GM18909 (cell line): ENCODE results near the gene NDST4.
"Not testable (repeated sequence)": the region's sequence is repeated elsewhere in the genome, so short reads cannot be mapped to it uniquely, and the experiment has no call there.

ENCODE experiments used
- ATAC-seq: cut with Tn5 transposase; IDR thresholded peaks from one replicate; pipeline ENCODE4 v1.9.1; 2021; ENCODE audit warnings: mild to moderate bottlenecking; ENCODE audit not compliant: unreplicated experiment, poor library complexity

The NDST4 gene

DNA sequence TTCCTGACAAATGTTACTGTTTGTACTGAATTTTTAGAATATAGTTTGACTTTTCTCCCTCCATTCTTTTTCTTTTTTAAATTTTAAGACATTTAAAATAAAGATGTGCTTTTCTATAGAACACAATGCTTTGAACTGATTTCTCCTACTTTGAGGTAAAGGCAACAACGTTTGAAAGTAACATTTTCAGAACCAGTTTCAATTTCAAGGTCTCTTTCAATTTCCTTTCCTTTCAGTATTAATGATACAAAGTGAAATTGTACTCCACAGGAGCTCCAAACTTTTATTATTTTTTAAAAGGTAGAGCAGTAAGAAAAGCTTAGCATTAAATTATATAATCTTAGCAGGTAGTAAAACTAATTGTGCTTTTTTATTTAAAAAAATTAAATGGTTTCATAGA is 54.9 kb downstream of the NDST4 start:
- ATAC-seq = peak; percentile 56

DNA sequence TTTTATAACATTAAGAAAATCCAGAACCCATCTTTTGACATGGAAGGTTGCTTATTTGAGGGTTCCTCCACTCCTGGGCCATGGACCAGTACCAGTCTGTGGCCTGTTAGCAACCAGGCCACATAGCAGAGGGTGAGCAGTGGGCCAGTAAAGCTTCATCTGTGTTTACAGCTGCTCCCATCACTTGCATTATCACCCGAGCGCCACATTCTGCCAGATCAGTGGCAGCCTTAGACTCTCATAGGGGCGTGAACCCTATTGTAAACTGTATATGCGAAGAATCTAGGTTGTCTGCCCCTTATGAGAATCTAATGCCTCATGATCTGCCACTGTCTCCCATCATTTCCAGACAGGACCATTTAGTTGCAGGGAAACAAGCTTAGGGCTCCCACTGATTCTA is 58.6 kb downstream of the NDST4 start:
- ATAC-seq = no peak

DNA sequence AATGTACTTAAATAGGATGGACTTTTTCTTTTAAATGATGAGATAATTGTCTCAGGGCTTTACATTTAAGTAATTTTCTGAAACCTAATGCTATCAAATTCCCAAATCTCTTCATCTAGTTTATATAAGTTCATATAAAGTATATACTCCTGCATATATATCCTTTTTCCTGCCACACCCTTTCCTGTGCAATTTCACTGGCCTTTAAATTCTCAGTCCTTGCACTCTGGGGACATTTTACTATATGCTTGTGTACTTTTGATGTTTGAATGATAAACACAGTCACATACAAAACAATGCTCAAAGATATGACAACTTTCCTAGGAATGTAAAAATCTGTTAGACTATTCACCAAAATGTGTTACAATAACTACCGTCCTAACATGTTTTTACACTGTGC is 60.1 kb downstream of the NDST4 start:
- no peak for ATAC-seq

DNA sequence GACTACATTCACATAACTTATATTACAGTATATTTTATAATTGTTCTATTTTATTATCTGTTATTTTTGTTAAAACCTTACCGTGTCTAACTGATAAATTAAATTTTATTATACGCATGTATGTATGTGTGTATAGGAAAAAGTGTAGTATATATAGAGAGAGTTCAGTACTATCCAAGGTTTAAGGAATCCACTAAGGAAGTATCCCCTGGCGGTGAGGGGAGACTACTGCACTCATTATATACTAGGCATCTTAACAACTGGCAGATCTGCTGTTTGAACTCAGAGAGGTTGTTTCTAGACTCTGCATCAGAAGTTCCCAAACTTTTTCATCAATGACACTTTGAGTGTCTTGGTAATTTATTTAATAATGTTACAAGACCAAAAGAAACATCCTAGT is 70.9 kb downstream of the NDST4 start:
- peak; percentile 69 for ATAC-seq

DNA sequence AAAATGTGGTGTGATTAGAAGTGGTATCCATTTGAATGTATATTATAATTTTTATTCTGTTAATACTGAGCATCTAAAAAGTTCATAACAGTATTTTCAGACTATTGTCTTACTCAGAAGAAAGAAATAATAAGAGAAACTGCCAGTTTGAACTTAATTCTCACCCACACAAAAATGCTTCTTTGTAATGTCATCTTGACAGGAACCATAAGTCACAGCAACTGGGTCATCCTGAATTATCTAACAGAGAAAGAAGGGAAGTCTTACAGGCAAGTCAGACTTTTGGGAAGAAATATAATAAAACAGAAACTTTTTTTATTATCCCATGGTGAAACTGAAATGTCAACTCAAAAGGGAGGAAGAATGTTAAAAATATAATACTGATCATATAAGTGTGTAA is 83.1 kb downstream of the NDST4 start:
- no peak for ATAC-seq

DNA sequence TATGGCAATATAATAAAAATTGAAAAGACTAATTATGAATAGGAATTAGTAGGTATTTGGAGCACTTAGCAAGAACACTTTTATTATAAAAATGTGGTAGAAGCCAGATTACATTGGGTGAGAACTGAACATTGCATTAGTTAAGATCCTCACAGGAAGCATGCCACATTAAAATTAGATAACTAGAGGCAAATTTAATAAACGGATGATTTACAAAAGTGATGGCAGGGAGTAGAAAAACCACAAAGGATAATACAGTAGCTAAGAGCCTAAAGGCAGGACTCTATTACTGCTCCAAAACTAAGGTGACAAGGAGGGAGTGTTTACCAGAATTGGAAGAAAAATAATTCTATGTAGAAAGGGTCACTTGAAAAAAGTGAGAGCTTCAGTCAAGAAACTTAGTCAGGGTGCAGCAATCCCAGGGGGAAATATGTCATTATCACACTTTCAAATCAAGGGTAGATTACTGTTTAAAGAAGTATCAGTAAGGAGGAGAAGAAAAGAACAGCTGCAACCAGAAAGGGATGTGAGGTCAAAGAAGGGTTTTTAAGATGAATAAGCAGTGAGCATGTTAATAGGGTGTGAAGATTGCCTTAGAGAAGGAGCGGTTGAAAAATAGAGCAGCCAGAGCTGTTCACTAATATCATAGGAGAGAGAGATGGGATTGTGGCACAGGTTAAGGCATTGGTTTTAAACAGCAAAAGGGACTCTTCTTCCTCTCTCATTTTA is 84.6 kb downstream of the NDST4 start:
- ATAC-seq = no peak

DNA sequence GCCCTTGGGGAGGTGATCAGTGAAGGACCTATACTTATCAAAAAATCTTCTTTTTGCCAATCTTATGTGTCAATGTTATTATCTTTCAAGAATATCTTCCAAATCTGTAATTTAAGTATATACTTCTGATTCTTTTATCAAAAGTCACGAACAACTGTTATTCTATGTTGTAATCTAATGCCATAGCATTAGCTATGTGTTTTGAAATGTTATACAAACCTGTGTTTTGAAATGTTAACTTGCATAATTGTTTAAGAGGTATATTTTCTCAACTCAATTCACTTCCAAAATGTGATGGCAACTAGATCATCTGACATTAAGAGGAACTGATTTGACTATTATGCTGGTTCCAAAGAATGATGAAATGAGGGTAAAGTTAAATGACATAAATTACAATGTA is 113.5 kb downstream of the NDST4 start:
- no peak for ATAC-seq

DNA sequence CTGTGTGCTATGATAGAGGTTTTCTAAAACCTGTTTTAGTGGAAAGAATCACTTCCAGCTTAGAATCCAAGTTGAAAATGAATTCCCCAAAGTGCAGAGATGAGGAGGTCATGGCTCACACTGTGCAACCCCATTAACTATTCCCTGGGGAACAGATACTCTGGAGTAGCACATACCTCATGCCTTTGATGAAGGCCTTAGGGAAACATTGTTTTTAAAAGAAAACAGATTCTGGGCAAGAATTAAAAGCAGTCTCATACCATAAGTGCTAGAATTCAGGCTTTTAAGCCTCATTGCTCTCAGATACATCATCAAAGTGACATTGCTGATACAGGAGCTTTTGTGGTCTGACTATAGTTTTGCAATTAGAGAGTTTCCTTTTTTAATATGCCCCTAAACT is 115.1 kb downstream of the NDST4 start:
- ATAC-seq = no peak

DNA sequence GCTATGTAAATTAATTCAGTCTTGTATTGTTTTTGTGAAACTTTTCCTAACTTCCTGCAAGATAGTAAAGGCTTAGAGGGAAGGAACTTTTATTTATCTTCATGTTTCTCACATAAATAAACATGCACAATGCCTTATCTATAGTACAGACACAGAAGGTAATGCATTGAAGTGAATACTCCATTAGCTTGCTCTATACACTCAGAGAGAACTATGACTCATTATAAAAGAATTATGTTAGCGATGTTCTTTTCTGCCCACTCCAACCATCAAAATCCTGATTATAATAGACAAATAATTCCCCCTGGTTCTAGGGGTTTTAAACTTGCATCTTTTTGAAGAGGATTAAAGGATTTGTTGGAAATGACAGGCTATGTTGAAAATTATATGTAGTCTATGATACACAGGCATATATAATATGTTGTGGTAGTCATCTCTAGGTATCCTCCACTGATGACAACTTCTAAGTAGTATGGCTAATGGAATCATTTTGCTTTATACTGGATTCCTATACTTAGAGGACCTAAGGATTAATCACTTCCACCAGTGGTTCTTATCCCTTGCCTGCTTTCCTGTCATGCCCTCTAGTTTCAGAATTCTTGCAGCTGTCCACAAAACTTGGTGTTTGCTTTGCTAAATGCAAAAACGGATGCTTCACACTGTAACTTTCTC is 115.7 kb downstream of the NDST4 start:
- ATAC-seq = no peak

DNA sequence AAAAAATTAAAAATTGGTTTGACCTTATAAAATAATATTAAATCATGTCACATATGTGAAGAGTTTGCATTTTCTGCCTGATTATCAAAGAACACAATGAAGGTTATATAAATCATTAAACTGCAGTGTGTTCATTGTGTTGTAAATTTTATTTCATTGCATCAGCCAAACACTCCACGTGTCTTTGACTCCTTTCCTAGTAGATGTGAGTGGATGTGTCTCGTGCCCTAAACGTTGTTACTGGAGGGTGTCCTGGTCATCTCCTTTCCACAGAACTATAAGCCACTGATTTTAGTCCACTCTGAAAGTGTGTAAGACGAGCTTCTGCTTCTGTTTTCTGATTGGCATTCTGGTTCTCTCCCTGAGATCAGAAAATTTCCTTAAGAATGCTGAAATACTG is 127.3 kb downstream of the NDST4 start:
- no peak for ATAC-seq

DNA sequence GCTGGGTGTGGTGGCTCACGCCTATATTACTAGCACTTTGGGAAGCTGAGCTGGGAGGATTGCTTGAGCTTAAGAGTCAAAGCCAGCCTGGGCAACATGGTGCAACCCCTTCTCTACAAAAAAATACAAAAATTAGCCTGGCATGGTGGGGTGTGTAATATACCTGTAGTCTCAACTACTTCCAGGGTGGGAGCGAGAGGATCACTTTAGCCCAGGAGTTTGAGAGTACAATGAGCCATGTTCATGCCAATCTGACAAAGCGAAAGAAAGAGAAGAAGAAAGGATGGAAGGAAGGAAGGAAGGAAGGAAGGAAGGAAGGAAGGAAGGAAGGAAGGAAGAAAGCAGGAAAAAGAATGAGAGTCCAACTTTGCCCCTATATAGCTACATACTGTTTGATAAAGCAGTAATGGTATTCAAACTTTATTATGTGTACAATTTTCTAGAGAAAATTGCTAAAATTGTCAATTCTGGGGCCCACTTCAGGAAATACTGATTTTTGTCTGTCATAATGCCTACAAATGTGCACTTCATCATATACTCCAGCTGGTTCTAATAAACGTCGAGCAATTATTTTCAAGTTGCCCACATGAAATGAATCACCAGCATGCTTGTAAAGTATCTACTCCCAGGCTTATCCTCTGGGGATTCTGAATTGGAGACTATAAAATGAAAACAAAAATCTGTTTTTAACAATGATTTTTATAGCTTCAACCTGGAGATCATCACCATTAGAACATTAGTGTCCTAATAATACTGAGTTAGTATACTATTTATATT is 132.3 kb downstream of the NDST4 start:
- ATAC-seq = no peak

DNA sequence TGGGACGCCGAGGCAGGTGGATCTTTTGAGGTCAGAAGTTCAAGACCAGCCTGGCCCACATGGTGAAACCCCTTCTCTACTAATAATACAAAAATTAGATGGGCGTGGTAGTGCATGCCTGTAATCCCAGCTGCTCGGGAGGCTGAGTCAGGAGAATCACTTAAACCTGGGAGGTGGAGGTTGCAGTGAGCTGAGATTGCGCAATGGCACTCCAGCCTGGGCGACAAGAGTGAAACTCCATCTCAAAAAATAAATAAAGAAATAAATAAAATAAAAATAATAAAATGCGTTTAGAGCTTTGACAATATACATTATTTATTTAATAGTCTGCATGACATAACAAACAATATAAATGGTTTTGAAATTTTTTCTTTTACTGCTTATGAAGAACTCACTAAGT is 133.0 kb downstream of the NDST4 start:
- not testable (repeated sequence) for ATAC-seq

DNA sequence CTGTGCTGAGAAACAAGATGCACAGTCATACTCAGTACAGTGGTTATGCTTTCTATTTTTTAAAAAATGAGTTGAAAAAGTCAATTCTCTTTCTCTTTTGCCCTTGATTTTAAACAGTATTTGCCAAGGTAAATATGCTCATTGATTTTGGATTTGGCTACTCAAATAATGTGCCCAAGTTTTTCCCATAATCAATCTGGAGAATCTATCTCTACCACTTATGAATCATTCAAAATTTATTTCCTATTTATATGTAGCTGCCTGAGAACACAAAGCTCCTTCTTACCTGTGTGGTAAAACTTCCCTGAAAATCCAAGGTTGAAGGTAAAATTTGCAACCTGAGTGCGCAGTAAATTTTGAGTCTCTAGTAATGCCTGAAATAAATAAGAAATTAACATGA is 136.5 kb downstream of the NDST4 start:
- ATAC-seq = no peak

DNA sequence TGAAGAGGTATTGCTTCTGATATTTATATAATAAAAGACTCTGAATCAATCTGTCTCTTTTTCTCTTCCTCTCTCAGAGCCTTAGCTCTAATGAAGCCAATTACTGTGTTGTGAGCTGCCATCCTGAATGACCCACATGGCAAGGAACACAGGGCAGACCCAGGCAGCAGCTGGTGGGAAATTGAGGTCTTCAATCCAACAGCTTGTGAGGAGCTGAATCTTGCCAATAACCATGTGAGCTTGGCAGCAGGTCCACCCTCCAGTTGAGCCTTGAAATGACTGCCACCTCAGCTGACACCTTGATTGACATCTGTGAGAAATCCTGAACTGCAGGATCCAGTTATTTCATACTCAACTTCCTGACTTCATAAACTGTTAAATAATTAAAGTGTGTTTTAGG is 149.4 kb downstream of the NDST4 start:
- no peak for ATAC-seq

DNA sequence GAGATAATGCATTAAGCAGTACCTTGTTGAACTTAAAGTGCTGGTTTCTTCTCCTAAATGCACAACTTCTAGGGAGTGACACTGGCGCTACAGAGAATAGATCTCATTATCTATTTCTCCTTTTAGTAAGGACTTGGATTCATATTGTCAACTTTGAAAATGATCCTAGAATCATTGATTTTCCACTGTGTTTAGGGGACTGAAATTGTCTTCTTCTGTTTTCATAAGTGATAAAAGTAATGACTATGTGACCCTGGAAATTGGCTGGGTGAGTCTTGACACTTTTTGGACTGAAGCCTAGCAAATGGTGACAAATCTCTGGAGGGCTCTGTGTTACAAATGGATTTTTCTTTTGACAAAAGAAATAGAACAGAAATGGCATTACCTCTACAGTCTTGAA is 167.8 kb downstream of the NDST4 start:
- ATAC-seq = no peak

DNA sequence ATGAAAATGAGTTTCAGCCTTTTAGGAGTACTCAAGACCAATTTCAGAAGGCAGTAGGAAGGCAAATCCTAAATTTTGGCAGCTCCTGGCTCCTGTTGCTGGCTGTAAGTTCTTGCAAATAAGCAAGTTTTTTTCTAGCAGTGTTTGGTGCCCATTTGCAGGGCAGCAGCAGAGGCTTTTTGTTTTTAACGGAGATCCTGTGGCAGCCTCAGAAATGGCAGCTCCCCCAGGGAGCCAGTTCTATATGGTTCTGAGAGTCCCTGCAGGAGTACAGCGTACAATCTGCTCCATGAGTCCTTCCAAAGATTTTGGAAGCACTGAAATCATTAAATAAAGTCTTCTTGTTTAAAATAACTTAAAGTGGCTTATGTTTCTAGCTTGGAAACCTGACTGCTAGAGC is 171.9 kb downstream of the NDST4 start:
- no peak for ATAC-seq

DNA sequence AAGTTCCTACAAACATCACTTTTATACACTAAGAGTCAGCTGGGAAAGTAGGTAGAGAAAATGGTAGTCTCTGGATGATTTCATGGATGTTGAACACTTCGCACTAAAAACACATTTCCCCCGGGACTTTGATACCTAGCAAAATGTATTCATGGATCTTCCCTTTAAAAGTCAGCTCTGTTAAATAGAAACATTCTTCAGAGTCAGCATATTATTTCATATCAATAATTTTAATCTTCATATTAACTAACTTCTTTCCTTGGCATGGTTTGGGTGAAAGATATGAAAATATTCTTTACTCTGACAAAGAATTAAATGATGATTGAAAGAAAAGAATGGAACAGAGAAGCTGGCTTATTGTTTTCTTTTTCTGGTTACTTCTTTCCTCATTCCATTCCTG is 185.5 kb downstream of the NDST4 start:
- ATAC-seq = no peak

DNA sequence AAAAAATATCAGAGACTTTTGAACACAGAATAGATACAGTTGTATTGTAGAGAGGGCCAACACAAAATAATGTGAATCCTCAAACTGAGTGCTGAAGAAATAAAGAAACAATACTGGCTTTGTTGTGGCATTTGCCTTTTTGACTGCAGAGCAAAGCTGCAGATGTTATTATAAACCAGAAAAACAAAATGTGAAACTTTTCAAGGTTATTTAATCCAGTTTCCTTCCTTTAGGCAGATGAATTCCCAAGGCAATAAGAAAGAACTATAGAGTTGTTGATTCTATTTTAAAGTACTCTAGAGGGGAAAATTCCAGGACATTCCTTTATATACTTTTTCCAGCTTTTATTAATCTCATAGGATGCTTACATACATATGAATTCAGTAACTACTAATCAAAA is 186.8 kb downstream of the NDST4 start:
- no peak for ATAC-seq

DNA sequence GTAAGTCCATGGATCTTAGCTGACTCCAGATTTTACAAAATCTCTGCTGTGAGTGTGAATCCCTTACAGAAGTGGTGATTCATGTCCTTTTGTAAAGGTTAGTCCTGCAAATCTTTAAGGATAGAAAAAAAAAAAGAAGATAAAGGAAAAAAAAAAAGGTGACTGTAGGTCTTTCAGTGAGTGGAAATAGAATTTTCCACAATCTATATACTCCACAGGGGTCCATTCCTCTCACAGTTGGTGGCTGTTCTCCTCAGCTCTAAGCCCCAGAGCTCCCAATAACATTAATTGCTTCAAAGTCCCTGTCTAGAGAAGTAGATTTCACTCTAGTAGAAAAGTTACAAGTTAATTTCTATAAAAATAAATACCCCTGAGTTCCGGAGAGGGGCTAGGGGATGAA is 189.1 kb downstream of the NDST4 start:
- ATAC-seq = no peak

DNA sequence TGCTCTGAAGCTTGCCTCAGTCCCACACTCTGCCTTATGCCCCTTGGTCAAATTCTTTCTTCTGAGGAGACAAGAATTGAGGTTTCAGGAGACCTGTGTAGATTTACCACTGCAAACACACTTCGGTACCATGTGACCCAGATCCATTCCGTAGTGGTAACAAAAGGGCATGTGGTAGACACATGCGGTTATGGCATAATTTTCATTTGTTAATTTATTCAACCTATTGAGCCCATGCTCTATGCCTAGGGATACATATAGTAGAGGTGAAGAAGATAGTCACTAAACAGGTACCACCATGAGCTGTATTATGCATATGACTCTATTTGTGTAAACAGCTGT is 190.9 kb downstream of the NDST4 start:
- ATAC-seq = no peak

DNA sequence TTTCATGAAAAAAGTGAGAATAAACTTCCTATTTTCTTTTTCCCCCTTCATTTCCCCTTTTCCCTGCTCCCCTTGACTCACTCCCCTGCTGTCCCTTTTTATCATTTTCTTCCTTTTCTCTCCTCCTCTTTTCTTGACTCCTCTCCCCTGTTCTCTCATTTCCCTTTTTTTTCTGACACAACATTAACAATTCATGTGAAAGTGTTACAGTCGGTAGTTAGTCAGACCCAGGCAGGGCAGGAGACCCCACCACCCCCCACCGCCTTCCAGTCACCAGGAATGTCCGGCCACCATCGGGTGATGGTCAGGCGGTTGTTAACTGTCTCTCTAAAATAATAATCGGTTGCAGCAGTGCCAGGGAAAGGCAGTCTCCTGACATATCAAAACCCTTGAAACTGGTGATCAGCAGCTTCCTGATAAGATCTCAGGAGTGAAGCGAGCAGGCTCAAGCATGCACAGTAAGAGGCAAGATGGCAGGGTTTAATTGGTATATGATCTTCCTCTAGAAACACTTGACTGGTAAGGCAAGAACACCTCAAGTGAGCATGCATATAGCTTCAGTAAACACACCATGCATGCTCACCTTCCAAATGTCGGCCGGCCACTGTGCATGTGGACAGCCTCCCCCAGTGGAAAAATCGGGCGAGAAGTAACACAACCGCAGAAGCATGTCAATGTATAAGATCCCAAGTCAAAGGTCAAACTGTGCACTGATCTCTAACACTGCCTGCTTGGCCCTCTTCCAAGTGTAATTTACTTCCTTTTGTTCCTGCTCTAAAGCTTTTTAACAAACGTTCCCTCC is 191.4 kb downstream of the NDST4 start:
- no peak for ATAC-seq
